ENCODE results near the gene LRRTM4. TPM values are rescaled to one million over a fixed set of nuclear protein-coding genes. Genes with fewer than 3 reads are reported as not detected.

Gene LRRTM4
- total and polyA plus RNA-seq, 2 donors (not counting 1 experiment from before 2014, with no cell fraction given), result not detected

DNA sequence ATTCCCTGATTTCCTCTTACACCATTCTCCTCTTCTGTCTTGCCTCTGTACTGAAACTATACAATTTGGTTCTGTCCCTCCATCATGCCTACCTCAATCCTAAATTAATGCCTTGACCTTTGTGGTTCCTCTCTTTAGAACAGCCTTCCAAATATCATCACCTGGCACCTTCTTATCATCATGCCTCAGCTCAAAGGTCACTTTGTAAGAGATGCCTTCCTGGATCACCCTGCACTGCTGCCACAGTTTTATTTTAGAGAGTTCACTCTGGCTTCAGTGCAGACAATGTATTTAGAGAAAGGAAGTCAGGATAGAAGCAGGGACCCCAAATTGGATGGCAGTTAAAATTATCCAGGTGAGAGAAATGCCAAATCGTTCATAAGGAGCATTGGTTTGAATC, 64.5 kb downstream of the LRRTM4 start:
- H3K27me3 Mint-ChIP-seq, result no peaks in the 10 kb centered on the region
- peaks cover 13% of the 10 kb centered on the region for H3K9me3 Mint-ChIP-seq (ENCODE audit: insufficient read depth)
- ATAC-seq (ENCODE audit: low read depth), result no peak
- Histone ChIP-seq H3K36me3 (replicated peaks in 1 of 2; ENCODE audit: control extremely low read depth in 1 of 2, control insufficient read depth in 1 of 2, extremely low read depth in 1 of 2, insufficient read depth in 2 of 2, low read length in 1 of 2) (no peaks in the 10 kb centered on the region), H3K9ac (ENCODE audit: low read length) (no peak overlapping the region), H3K27ac (ENCODE audit: low read length in 2 of 2) (no peak overlapping the region), H4K20me1 (ENCODE audit: control insufficient read depth, insufficient read depth, low read length, poor library complexity, severe bottlenecking) (no peaks in the 10 kb centered on the region), H3K4me2 (replicated peaks; ENCODE audit: low read depth, low read length, poor library complexity, severe bottlenecking) (no peak overlapping the region), H2AFZ (ENCODE audit: insufficient read depth, low read depth, low read length, poor library complexity, severe bottlenecking) (no peak overlapping the region), H3K9me3 (ENCODE audit: control extremely low read depth in 1 of 3, control insufficient read depth in 2 of 3, insufficient read depth in 1 of 3, low read length in 2 of 3) (no peaks in the 10 kb centered on the region), H3K4me3 (ENCODE audit: control extremely low read depth in 1 of 5, extremely low read depth in 1 of 5, insufficient read depth in 1 of 5, low read depth in 2 of 5, low read length in 4 of 5) (no peak overlapping the region), H3K4me1 (ENCODE audit: control insufficient read depth in 2 of 2, insufficient read depth in 2 of 2, low read length in 2 of 2) (no peaks in the 10 kb centered on the region), H3K79me2 (ENCODE audit: control insufficient read depth, insufficient read depth, low read length) (no peaks in the 10 kb centered on the region), H3K27me3 (replicated peaks in 1 of 4; ENCODE audit: control extremely low read depth in 1 of 4, control insufficient read depth in 3 of 4, insufficient read depth in 4 of 4, low read length in 3 of 4) (no peaks in the 10 kb centered on the region)
- H3K27ac Mint-ChIP-seq, result no peak overlapping the region
- H3K4me3 Mint-ChIP-seq, result no peak overlapping the region
- intact Hi-C loops (cut with micrococcal nuclease), result no loop called here
- ChIA-PET POLR2A (no interaction called here), CTCF (no interaction called here)
- no CpG with 5 or more reads among the region's 1 CpG for WGBS (ENCODE audit: insufficient coverage)
- no peak for DNase-seq
- H3K4me1 Mint-ChIP-seq, result no peaks in the 10 kb centered on the region
- TF ChIP-seq EZH2 (IDR thresholded peaks at IDR 0.05; ENCODE audit: borderline replicate concordance, insufficient read depth, low read depth, low read length, poor library complexity, severe bottlenecking), result no peak
- TF ChIP-seq, protein P1, sequence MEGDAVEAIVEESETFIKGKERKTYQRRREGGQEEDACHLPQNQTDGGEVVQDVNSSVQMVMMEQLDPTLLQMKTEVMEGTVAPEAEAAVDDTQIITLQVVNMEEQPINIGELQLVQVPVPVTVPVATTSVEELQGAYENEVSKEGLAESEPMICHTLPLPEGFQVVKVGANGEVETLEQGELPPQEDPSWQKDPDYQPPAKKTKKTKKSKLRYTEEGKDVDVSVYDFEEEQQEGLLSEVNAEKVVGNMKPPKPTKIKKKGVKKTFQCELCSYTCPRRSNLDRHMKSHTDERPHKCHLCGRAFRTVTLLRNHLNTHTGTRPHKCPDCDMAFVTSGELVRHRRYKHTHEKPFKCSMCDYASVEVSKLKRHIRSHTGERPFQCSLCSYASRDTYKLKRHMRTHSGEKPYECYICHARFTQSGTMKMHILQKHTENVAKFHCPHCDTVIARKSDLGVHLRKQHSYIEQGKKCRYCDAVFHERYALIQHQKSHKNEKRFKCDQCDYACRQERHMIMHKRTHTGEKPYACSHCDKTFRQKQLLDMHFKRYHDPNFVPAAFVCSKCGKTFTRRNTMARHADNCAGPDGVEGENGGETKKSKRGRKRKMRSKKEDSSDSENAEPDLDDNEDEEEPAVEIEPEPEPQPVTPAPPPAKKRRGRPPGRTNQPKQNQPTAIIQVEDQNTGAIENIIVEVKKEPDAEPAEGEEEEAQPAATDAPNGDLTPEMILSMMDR (IDR thresholded peaks at IDR 0.05), result no peak

- Histone ChIP-seq H3K79me2 (ENCODE audit: control insufficient read depth, insufficient read depth, low read length) (no peaks in the 10 kb centered on the region), H3K27me3 (replicated peaks in 1 of 4; ENCODE audit: control extremely low read depth in 1 of 4, control insufficient read depth in 3 of 4, insufficient read depth in 4 of 4, low read length in 3 of 4) (no peaks in the 10 kb centered on the region), H3K27ac (ENCODE audit: low read length in 2 of 2) (no peak overlapping the region), H3K9me3 (ENCODE audit: control extremely low read depth in 1 of 3, control insufficient read depth in 2 of 3, insufficient read depth in 1 of 3, low read length in 2 of 3) (peaks cover 0 to 8% (median 0%) of the 10 kb centered on the region in 3 donors), H3K4me3 (ENCODE audit: control extremely low read depth in 1 of 5, extremely low read depth in 1 of 5, insufficient read depth in 1 of 5, low read depth in 2 of 5, low read length in 4 of 5) (no peak overlapping the region), H3K4me2 (replicated peaks; ENCODE audit: low read depth, low read length, poor library complexity, severe bottlenecking) (no peak overlapping the region), H2AFZ (ENCODE audit: insufficient read depth, low read depth, low read length, poor library complexity, severe bottlenecking) (no peak overlapping the region), H3K9ac (ENCODE audit: low read length) (no peak overlapping the region), H3K36me3 (replicated peaks in 1 of 2; ENCODE audit: control extremely low read depth in 1 of 2, control insufficient read depth in 1 of 2, extremely low read depth in 1 of 2, insufficient read depth in 2 of 2, low read length in 1 of 2) (no peaks in the 10 kb centered on the region), H4K20me1 (ENCODE audit: control insufficient read depth, insufficient read depth, low read length, poor library complexity, severe bottlenecking) (no peaks in the 10 kb centered on the region), H3K4me1 (ENCODE audit: control insufficient read depth in 2 of 2, insufficient read depth in 2 of 2, low read length in 2 of 2) (no peaks in the 10 kb centered on the region)
- no peak for DNase-seq
- Mint-ChIP-seq H3K4me3 (no peak overlapping the region), H3K27me3 (no peaks in the 10 kb centered on the region), H3K27ac (no peak overlapping the region), H3K9me3 (ENCODE audit: insufficient read depth) (peaks cover 4% of the 10 kb centered on the region), H3K4me1 (no peaks in the 10 kb centered on the region)
- WGBS (ENCODE audit: insufficient coverage), result 100% methylated on average over 1 of the region's 5 CpGs
- no peak for ATAC-seq (ENCODE audit: low read depth)
- intact Hi-C loops (cut with micrococcal nuclease), result no loop called here
- ChIA-PET CTCF (no interaction called here), POLR2A (no interaction called here)
- TF ChIP-seq EZH2 (IDR thresholded peaks at IDR 0.05; ENCODE audit: borderline replicate concordance, insufficient read depth, low read depth, low read length, poor library complexity, severe bottlenecking), result no peak
- TF ChIP-seq, protein P1 (IDR thresholded peaks at IDR 0.05), result no peak
These were observed 79.1 kb downstream of the LRRTM4 start for GRCh38 chr2:77443076-77443475.
